DMS153 (cell line): ENCODE data around the gene CDV3.

Experiments used
- DNase-seq: peaks from one replicate; lab custom pipeline; 2025; lab: John Stamatoyannopoulos, UW

The CDV3 gene

GRCh38 chr3:133568294-133569014, 5.0 kb upstream of the CDV3 start:
- DNase-seq: no peak

- DNase-seq: no peak
Measured at GRCh38 chr3:133570139-133570936, 3.1 kb upstream of the CDV3 start.

GRCh38 chr3:133570937-133571320, 2.6 kb upstream of the CDV3 start:
- DNase-seq: no peak

GRCh38 chr3:133572158-133573053, 1.1 kb upstream of the CDV3 start:
- no peak for DNase-seq

- no peak for DNase-seq
Measured at GRCh38 chr3:133573054-133573628, 345 bp upstream of the CDV3 start.

GRCh38 chr3:133574260-133574881, 885 bp downstream of the CDV3 start:
- no peak for DNase-seq

GRCh38 chr3:133575086-133575485, 1.6 kb downstream of the CDV3 start:
- DNase-seq: no peak

GRCh38 chr3:133576169-133576568, 2.7 kb downstream of the CDV3 start:
- no peak for DNase-seq

GRCh38 chr3:133578548-133579191, 5.2 kb downstream of the CDV3 start:
- DNase-seq: no peak

GRCh38 chr3:133583396-133583795, 9.9 kb downstream of the CDV3 start:
- DNase-seq: no peak

GRCh38 chr3:133588035-133588434, 14.5 kb downstream of the CDV3 start:
- DNase-seq: no peak

- DNase-seq: no peak
Measured at GRCh38 chr3:133588784-133589465, 15.4 kb downstream of the CDV3 start.

- DNase-seq: no peak
Measured at GRCh38 chr3:133589503-133589902, 16.0 kb downstream of the CDV3 start.

- no peak for DNase-seq
Measured at GRCh38 chr3:133591271-133591742, 17.8 kb downstream of the CDV3 start.

- DNase-seq: no peak
Measured at GRCh38 chr3:133592843-133593242, 19.4 kb downstream of the CDV3 start.

GRCh38 chr3:133593243-133593642, 19.8 kb downstream of the CDV3 start:
- DNase-seq: no peak

GRCh38 chr3:133595341-133595740, 21.9 kb downstream of the CDV3 start:
- DNase-seq: no peak

- DNase-seq: no peak
Measured at GRCh38 chr3:133598405-133598804, 24.9 kb downstream of the CDV3 start.

GRCh38 chr3:133599280-133599679, 25.8 kb downstream of the CDV3 start:
- no peak for DNase-seq

GRCh38 chr3:133600572-133601081, 27.1 kb downstream of the CDV3 start:
- no peak for DNase-seq
